ACC112 (cell line): Measurements from ENCODE around the gene GCNT2.
A peak's percentile ranks its signal among the peaks of the same experiment; 100 is the strongest.
"Not testable (repeated sequence)": the region's sequence is repeated elsewhere in the genome, so short reads cannot be mapped to it uniquely, and the experiment has no call there.

Source experiments
- H2AFZ ChIP-seq: fragments of 200-600 bp; sonication (generic); one replicate; pipeline ENCODE4 v1.6.0; 2017; ENCODE audit warnings: antibody characterized with exemption, low read length; ENCODE audit not compliant: unreplicated experiment
- H3K27ac ChIP-seq: fragments of 200-600 bp; sonication (generic); 2 replicates; pipeline ENCODE4 v1.5.1; 2014; ENCODE audit warnings: low read depth, mild to moderate bottlenecking, antibody characterized with exemption, low read length, moderate library complexity
- H3K27me3 ChIP-seq: fragments of 200-600 bp; sonication (generic); 2 replicates; pipeline ENCODE4 v1.6.1; 2014; ENCODE audit warnings: mild to moderate bottlenecking, antibody characterized with exemption, low read length, moderate library complexity, mixed read lengths; ENCODE audit not compliant: insufficient read depth
- H3K36me3 ChIP-seq: fragments of 200-600 bp; sonication (generic); 2 replicates; pipeline ENCODE4 v1.6.1; 2016; ENCODE audit warnings: mild to moderate bottlenecking, antibody characterized with exemption, low read length, moderate library complexity, mixed read lengths; ENCODE audit not compliant: insufficient read depth
- H3K4me1 ChIP-seq: fragments of 200-600 bp; sonication (generic); one replicate; pipeline ENCODE4 v1.6.1; 2016; ENCODE audit warnings: low read length, mixed read lengths; ENCODE audit not compliant: insufficient read depth, unreplicated experiment, control insufficient read depth
- H3K4me3 ChIP-seq: fragments of 200-600 bp; sonication (generic); 2 replicates; pipeline ENCODE4 v1.5.1; 2014; ENCODE audit warnings: mild to moderate bottlenecking, low read depth, low read length
- H3K79me2 ChIP-seq: fragments of 200-600 bp; sonication (generic); one replicate; pipeline ENCODE4 v1.6.0; 2016; ENCODE audit warnings: low read length; ENCODE audit not compliant: control insufficient read depth, unreplicated experiment, insufficient read depth

GCNT2 gene

GRCh38 chr6:10580570-10580969 lies 59.4 kb downstream of the GCNT2 start:
- no peak overlapping the region for H3K4me3 ChIP-seq
- no peak overlapping the region for H3K27ac ChIP-seq
- H3K4me1 ChIP-seq: no peaks in the 10 kb centered on the region
- no peak overlapping the region for H2AFZ ChIP-seq
- H3K36me3 ChIP-seq: no peaks in the 10 kb centered on the region
- no peaks in the 10 kb centered on the region for H3K79me2 ChIP-seq
- peaks cover 16% of the 10 kb centered on the region for H3K27me3 ChIP-seq

GRCh38 chr6:10581402-10581801 lies 60.3 kb downstream of the GCNT2 start:
- H3K4me1 ChIP-seq, H2AFZ ChIP-seq, H3K36me3 ChIP-seq, H3K27ac ChIP-seq, H3K79me2 ChIP-seq, H3K4me3 ChIP-seq: not testable (repeated sequence)
- peaks cover 24% of the 10 kb centered on the region for H3K27me3 ChIP-seq

GRCh38 chr6:10582774-10583508 lies 61.8 kb downstream of the GCNT2 start:
- Histone ChIP-seq H3K27ac (no peak overlapping the region), H3K4me3 (no peak overlapping the region), H3K36me3 (no peaks in the 10 kb centered on the region), H3K4me1 (no peaks in the 10 kb centered on the region), H3K27me3 (peaks cover 39% of the 10 kb centered on the region), H2AFZ (no peak overlapping the region), H3K79me2 (no peaks in the 10 kb centered on the region)

DNA sequence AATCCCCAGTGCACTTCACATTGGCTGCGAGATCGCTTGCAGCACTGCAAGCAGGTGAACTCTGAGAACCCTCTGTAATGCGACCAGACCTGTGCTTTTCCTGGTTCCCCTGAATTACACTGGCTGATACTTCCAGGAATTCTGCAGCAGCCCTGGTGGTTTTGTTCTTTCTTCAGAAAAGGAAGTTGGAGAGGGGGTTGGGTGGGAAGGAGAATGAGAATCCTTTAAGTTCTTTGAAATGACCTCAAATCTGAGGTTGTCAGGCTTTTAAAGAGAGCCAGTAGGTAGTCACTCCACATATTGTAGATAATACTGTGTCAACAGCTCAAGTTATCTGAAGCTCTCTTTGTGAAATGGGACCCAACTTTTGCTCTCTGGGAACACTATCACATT lies 62.4 kb downstream of the GCNT2 start:
- peaks cover 41% of the 10 kb centered on the region for H3K27me3 ChIP-seq
- H3K4me1 ChIP-seq: no peaks in the 10 kb centered on the region
- no peak overlapping the region for H2AFZ ChIP-seq
- no peaks in the 10 kb centered on the region for H3K79me2 ChIP-seq
- no peak overlapping the region for H3K27ac ChIP-seq
- H3K36me3 ChIP-seq: no peaks in the 10 kb centered on the region
- no peak overlapping the region for H3K4me3 ChIP-seq

GRCh38 chr6:10584607-10585006 lies 63.5 kb downstream of the GCNT2 start:
- H3K36me3 ChIP-seq: no peaks in the 10 kb centered on the region
- H3K27ac ChIP-seq: no peak overlapping the region
- peaks cover 41% of the 10 kb centered on the region for H3K27me3 ChIP-seq
- no peaks in the 10 kb centered on the region for H3K4me1 ChIP-seq
- no peaks in the 10 kb centered on the region for H3K79me2 ChIP-seq
- H2AFZ ChIP-seq: no peak overlapping the region
- no peak overlapping the region for H3K4me3 ChIP-seq

DNA sequence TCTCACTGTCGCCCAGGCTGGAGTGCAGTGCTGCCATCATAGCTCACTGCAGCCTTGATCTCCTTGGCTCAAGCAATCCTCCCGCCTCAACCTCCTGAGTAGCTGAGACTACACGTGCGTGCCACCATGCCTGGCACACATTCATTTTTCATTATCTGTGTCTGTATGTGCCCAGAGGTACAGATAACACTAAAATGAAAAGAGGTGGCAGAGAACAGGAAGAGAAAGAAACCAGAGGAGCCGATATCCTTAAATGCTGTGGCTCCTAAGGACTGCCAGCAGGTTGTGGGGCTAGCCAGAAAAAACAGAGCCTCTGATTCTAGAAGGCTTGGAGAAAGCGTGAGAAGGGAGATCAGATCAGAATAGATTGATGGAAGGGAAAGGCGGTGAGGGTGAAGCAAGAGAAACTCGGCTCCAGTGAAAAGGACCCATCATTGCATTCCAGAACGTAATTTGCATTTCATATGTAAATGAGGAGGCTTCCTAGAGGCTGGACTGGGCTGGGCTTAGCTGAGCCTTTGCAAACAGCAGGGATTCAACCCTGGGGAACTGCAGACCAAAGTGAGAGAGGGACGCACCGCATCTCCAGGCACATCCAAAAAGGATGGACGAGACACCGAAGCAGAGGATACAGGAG lies 64.2 kb downstream of the GCNT2 start:
- H3K79me2 ChIP-seq: no peaks in the 10 kb centered on the region
- peaks cover 41% of the 10 kb centered on the region for H3K27me3 ChIP-seq
- no peaks in the 10 kb centered on the region for H3K36me3 ChIP-seq
- peak overlapping the region; percentile 57 for H3K4me3 ChIP-seq
- H3K27ac ChIP-seq: no peak overlapping the region
- H3K4me1 ChIP-seq: no peaks in the 10 kb centered on the region
- no peak overlapping the region for H2AFZ ChIP-seq

DNA sequence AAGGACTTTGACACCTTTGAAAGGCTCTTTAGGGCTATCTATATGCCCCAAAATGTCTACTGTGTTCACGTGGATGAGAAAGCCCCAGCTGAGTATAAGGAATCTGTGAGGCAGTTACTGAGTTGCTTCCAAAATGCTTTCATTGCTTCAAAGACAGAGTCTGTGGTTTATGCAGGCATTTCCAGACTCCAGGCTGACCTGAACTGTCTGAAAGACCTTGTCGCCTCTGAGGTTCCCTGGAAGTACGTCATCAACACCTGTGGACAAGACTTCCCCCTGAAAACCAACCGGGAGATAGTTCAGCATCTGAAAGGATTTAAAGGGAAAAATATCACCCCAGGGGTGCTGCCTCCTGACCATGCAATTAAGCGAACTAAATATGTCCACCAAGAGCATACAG lies 65.2 kb downstream of the GCNT2 start:
- H3K4me3 ChIP-seq: 0 out of 2 replicates have a peak overlapping the region, but pooled peaks have one; percentile 57
- H3K36me3 ChIP-seq: no peaks in the 10 kb centered on the region
- H3K27me3 ChIP-seq: peaks cover 47% of the 10 kb centered on the region
- no peaks in the 10 kb centered on the region for H3K4me1 ChIP-seq
- H3K27ac ChIP-seq: no peak overlapping the region
- H3K79me2 ChIP-seq: no peaks in the 10 kb centered on the region
- H2AFZ ChIP-seq: no peak overlapping the region

DNA sequence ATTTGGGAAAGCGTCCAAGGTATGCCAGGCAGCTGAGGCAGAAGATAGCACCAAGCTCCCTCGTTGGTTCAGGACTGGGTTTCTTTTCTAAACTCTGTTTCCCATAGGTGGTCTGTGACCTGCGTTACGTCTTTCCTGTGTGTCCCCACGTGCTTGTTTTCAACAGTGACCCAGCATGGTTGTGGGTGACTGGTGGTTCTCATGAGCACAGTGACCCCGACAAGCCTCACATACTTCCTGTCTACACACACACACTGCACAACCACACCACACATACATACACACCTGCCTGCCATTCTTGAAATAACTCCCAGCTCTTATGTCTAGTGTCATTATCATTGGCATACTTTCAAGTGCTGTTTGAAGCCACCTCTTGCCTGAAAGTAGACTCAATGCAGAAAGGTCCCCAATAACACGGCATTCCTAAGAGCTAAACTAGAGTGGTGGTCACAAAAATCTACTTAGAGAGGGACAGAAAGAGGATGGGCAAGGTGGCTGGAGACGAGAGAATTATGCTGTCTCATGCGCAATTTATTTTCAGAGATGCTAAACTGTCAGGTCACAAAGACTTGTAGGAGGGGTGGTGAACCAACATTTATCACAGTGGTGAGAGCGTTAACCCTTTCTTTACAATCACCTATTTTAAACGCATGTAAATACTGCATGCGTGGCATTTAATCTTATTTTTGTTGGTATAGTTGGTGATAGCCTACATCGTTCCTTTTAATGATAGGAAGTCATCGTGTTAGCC lies 66.7 kb downstream of the GCNT2 start:
- Histone ChIP-seq H3K36me3 (no peaks in the 10 kb centered on the region), H3K79me2 (no peaks in the 10 kb centered on the region), H2AFZ (no peak overlapping the region), H3K4me1 (no peaks in the 10 kb centered on the region), H3K27me3 (peaks cover 56% of the 10 kb centered on the region), H3K27ac (no peak overlapping the region), H3K4me3 (no peak overlapping the region)

DNA sequence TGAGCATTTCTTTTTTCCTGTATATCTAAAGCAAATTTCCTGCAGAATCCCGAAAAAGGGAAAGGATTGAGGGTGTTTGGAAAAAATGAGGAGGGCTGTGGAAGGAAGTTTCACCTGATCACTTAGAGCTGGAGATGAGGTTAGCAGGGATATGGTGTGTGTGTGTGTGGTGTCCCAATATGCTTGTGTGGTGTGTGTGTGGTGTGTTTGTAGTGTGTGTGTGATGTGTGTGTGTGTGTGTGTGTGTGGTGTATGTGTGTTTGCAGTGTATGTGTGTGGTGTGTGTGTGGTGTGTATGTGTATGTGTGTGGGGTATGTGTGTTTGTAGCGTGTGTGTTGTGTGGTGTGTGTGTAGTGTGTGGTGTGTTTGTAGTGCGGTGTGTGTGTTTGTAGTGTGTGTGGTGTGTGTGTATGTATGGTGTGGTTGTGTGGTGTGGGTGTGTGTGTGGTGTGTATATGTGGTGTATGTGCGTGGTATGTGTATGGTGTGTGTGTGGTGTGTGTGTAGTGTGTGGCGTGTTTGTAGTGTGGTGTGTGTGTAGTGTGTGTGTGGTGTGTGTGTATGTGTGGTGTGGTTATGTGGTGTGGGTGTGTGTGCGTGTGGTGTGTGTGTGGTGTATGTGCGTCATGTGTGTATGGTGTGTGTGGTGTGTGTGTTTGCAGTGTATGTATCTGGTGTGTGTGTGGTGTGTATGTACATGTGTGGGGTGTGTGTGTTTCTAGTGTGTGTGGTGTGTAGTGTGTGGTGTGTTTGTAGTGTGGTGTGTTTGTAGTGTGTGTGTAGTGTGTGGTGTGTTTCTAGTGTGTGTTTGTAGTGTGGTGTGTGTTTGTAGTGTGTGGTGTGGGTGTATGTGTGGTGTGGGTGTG lies 67.6 kb downstream of the GCNT2 start:
- H3K27me3 ChIP-seq: peaks cover 50% of the 10 kb centered on the region
- no peaks in the 10 kb centered on the region for H3K36me3 ChIP-seq
- no peaks in the 10 kb centered on the region for H3K4me1 ChIP-seq
- no peak overlapping the region for H2AFZ ChIP-seq
- no peaks in the 10 kb centered on the region for H3K79me2 ChIP-seq
- H3K27ac ChIP-seq: no peak overlapping the region
- H3K4me3 ChIP-seq: no peak overlapping the region

- H3K27ac ChIP-seq: no peak overlapping the region
- no peaks in the 10 kb centered on the region for H3K4me1 ChIP-seq
- no peak overlapping the region for H3K4me3 ChIP-seq
- no peaks in the 10 kb centered on the region for H3K36me3 ChIP-seq
- H3K79me2 ChIP-seq: no peaks in the 10 kb centered on the region
- H3K27me3 ChIP-seq: peaks cover 56% of the 10 kb centered on the region
- no peak overlapping the region for H2AFZ ChIP-seq
Measured at GRCh38 chr6:10589429-10589727, 68.2 kb downstream of the GCNT2 start.
